Activated T-cell treated with anti-CD3 and anti-CD28 coated beads, Interleukin-2, amount 50 U/mL, for 48 hours (primary cell): Measurements from ENCODE around the gene BECN2.
"Not testable (repeated sequence)": the region's sequence is repeated elsewhere in the genome, so short reads cannot be mapped to it uniquely, and the experiment has no call there.

Experiments used
- DNase-seq, 2 experiments: peaks; one replicate each; pipeline ENCODE4 v3.0.0-alpha.2; 2020

Gene BECN2

GRCh38 chr1:241979926-241980325 lies 22.4 kb downstream of the BECN2 start:
- DNase-seq: no peak

- peak in 1 of 2 experiments; percentile 20 for DNase-seq
These were observed 28.2 kb downstream of the BECN2 start for GRCh38 chr1:241985787-241986186.

GRCh38 chr1:241988389-241988930 lies 30.9 kb downstream of the BECN2 start:
- not testable (repeated sequence) for DNase-seq

- DNase-seq: no peak
These were observed 32.5 kb downstream of the BECN2 start for GRCh38 chr1:241990040-241990439.

GRCh38 chr1:241992734-241993133 lies 35.2 kb downstream of the BECN2 start:
- DNase-seq: no peak

- DNase-seq: no peak
These were observed 36.6 kb downstream of the BECN2 start for GRCh38 chr1:241994171-241994570.

GRCh38 chr1:241997401-241997998 lies 39.9 kb downstream of the BECN2 start:
- no peak for DNase-seq

- DNase-seq: peak; percentile 65 to 70
These were observed 40.9 kb downstream of the BECN2 start for GRCh38 chr1:241998412-241998921.

- no peak for DNase-seq
These were observed 41.5 kb downstream of the BECN2 start, which contains the start of gene MAP1LC3C for GRCh38 chr1:241999026-241999425. TSS of gene MAP1LC3C (minus strand) at chr1:241999098. CDS start at chr1:241999008, 90 bp downstream.

GRCh38 chr1:242000434-242000833 lies 42.9 kb downstream of the BECN2 start:
- DNase-seq: no peak

GRCh38 chr1:242002072-242002471 lies 44.5 kb downstream of the BECN2 start:
- DNase-seq: no peak

GRCh38 chr1:242002510-242002909 lies 44.9 kb downstream of the BECN2 start:
- DNase-seq: no peak

- no peak for DNase-seq
These were observed 47.4 kb downstream of the BECN2 start for GRCh38 chr1:242004751-242005495.

- no peak for DNase-seq
These were observed 48.4 kb downstream of the BECN2 start for GRCh38 chr1:242005866-242006535.

- DNase-seq: no peak
These were observed 49.4 kb downstream of the BECN2 start for GRCh38 chr1:242006976-242007375.
